ENCODE data around the gene ZNF672. TPM values are rescaled to one million over a fixed set of nuclear protein-coding genes. Genes with fewer than 3 reads are reported as not detected.

Gene ZNF672
- total RNA-seq, 2 donors from 2014 or later = 42.2 to 47.6 TPM

Other genes starting within 250 kb of the ZNF672 start
- gene OR2T10, start 240.5 kb upstream of the ZNF672 start, total RNA-seq = not detected
- gene OR2T11, start 203.1 kb upstream of the ZNF672 start, total RNA-seq = not detected
- gene OR2T35, start 192.9 kb upstream of the ZNF672 start, total RNA-seq = not detected
- not detected for gene OR2T27, start 182.7 kb upstream of the ZNF672 start, total RNA-seq
- gene OR14I1, start 135.5 kb upstream of the ZNF672 start, total RNA-seq = not detected
- not detected for gene LYPD8, start 82.5 kb upstream of the ZNF672 start, total RNA-seq
- 10 to 100 TPM; 23.1 to 25.3 TPM for gene SH3BP5L, start 12.3 kb upstream of the ZNF672 start, total RNA-seq
- gene ZNF692, start 20.9 kb downstream of the ZNF672 start, total RNA-seq = 10 to 100 TPM; 42.8 to 57.6 TPM
- 1 to 10 TPM; 4.0 to 6.1 TPM for gene PGBD2, start 68.0 kb downstream of the ZNF672 start, total RNA-seq

Data from activated T-cell treated with anti-CD3 and anti-CD28 coated beads, Interleukin-2, amount 50 U/mL, for 72 hours (primary cell).